NCI-H774 (cell line): ENCODE measurements around the gene IFNAR1.
"Not testable (repeated sequence)": the region's sequence is repeated elsewhere in the genome, so short reads cannot be mapped to it uniquely, and the experiment has no call there.

ENCODE experiments used
- DNase-seq: peaks from one replicate; lab custom pipeline; 2025; lab: John Stamatoyannopoulos, UW

IFNAR1 gene

DNA sequence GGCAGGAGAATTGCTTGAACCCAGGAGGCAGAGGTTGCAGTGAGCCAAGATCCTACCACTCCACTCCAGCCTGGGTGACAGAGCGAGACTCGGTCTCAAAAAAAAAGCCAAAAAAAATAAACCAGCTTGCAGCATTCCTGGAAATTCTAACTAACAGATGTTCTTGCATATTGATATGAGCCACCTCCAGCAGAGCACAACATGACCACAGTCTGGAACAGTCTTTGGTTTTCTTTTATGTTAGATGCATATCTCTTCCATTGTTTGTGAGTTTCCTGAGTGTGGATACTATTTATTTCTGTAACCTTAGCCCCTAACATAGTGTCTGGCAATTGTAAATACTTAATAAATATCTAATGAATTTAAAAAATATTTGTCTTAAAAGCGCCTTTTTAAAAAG, 23.9 kb downstream of the IFNAR1 start:
- DNase-seq, result no peak

DNA sequence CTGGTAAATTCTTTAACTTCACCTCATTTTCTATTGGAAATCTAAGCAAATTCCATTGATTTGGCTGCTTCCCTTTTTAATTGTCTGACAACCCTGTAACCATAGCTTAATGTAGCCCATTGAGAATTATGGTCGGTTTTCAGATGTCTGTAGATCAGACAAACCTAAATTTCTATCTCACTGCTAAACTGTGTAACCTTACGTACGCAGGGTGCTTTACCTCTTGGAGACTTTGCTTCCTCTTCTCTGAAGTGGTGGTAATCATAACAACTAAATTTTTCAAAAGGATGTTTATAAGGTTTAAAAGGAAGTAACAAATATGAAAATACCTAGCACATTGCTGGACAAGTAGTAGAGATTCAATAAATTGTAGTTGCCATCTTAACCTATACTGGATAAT, 25.9 kb downstream of the IFNAR1 start:
- no peak for DNase-seq

DNA sequence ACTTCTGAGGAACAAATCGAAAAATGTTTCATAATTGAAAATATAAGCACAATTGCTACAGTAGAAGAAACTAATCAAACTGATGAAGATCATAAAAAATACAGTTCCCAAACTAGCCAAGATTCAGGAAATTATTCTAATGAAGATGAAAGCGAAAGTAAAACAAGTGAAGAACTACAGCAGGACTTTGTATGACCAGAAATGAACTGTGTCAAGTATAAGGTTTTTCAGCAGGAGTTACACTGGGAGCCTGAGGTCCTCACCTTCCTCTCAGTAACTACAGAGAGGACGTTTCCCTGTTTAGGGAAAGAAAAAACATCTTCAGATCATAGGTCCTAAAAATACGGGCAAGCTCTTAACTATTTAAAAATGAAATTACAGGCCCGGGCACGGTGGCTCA, 30.6 kb downstream of the IFNAR1 start:
- no peak for DNase-seq

DNA sequence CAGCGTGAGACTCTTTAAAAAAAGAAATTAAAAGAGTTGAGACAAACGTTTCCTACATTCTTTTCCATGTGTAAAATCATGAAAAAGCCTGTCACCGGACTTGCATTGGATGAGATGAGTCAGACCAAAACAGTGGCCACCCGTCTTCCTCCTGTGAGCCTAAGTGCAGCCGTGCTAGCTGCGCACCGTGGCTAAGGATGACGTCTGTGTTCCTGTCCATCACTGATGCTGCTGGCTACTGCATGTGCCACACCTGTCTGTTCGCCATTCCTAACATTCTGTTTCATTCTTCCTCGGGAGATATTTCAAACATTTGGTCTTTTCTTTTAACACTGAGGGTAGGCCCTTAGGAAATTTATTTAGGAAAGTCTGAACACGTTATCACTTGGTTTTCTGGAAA, 31.2 kb downstream of the IFNAR1 start:
- DNase-seq, result no peak

DNA sequence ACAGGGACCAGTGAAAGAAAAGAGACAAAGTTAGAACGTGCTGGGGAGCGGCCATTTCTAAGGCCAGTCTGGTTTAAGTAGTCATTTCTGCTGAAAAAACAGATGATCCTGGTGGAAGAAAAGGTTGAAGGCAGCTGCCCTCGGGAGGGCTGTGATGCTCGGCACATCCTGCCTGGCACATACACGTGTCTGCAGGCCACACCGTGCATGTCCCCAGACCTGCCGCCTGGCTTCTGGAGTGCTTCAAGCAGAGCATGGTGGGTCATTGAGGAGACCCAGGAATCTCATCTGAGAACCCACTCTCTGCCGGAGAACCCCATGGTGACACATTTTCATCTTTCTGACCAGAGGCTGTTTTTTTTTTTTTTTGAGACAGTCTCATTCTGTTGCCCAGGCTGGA, 32.4 kb downstream of the IFNAR1 start:
- no peak for DNase-seq

DNA sequence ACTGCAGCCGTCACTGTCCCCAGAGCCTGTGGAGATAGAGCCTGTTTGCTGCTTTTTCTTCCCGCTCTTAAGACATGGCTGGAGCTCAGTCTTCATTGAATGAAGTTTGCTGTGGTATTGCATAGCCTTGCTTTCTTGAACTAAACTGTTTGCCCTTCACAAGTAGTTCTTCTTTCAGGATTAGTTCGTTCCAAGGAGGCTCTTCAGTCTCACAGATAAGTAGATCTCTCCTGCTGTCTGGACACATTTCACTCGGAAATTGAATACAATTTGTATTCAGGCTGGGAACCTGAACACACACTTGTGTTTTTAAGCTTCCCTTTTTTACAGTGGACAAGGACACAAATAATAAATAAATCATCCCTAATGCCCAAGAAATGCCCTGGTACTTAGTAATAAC, 34.7 kb downstream of the IFNAR1 start:
- DNase-seq, result no peak

DNA sequence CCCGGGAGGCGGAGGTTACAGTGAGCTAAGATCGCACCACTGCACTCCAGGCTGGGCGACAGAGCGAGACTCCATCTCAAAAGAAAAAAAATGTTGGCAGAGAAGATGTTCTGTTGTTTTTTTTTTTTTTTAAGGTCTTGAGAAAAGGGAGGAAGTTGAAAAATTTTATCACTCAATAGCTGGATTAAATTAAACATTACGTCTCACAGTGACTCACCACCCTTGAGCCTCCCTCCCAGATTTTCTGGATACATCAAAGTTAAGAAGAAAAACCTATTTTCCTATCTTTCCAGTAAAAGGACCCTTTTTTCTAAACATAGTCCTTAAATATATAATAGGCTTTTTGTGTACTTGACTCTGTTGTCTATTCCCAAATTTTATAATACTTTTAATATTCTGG, 35.5 kb downstream of the IFNAR1 start:
- DNase-seq, result no peak

DNA sequence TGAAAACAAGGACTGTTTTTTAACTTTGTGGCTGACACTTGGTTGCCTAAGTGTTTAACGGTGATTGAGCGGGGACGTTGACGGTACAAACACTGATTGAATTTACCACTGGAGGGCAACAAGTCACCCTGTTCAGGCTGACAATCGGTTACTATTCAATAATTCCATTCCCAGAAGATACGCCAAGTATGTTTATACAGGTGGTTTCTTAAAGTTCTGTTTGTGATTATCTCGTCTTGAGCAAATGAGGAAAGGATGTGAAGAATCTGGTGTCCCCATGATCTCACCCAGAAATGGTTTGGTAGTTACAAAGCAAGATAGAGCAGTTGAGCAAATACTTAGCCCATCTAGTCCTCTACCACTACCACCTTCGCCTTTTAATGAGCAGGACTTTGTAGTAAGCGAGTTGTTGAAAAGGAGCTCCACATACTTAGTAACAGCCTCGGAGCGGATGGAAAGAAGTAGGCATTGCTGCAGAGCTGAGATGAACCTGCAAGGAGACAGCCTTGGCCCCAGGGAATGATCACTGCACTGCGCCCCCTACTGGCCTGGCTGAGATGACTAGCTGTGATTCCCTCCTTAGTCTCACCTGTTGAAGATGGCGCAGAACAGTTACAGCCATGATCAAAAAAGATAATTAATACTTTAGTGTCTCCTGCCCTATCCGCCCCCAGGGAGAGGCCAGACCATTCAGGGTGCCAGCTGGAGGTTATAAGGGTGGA, 36.3 kb downstream of the IFNAR1 start:
- peak; percentile 63 for DNase-seq

DNA sequence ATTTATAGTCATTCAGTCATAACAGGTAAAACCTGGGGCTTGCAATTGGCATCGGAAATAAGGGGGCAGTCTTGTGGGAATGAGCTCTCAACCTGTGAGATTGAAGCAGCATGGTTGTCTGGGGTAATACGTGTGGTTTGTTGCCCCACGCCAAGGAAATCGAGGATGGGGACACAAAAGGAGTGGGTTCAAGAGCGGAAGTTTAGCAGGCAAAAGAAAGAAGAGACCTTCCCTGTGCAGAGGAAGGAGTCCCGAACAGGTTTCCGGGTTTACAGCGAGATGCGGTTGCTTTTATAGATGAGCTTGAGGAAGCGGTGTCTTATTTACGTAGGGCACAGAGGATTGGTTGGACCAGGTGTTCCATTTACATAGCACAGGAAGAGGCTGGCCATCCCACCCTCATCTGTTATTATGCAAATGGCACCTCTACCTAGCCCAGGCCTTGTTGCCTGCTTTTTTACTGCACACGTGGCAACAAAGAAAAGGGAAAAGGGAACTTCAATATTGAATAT, 37.3 kb downstream of the IFNAR1 start:
- peak; percentile 87 for DNase-seq

DNA sequence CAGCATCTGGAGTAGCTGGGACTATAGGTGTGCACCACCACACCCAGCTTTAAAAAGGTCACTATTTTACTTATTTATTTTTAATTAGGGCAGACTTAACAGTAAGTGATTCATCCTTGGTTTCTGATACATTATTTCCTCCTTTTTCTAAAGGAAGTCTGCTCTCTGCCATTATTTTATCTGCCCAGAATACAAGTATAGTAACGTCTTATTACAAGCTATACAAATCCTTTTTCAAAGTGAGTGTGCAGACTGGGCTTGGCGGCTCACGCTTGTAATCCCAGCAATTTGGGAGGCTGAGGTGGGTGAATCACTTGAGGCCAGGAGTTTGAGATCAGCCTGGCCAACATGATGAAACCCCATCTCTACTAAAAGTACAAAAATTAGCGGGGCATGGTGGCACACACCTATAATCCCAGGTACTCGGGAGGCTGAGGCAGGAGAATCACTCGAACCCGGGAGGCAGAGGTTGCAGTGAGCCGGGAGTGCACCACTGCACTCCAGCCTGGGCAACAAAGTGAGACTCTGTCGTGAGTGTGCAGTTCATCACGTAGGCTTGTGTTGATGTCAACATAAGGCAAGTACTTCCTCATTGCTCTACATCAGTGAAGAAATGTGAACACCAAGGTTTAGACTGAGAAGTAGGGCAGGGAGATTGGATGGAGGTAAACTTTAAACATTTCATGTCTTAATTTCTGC, 39.3 kb downstream of the IFNAR1 start:
- not testable (repeated sequence) for DNase-seq

DNA sequence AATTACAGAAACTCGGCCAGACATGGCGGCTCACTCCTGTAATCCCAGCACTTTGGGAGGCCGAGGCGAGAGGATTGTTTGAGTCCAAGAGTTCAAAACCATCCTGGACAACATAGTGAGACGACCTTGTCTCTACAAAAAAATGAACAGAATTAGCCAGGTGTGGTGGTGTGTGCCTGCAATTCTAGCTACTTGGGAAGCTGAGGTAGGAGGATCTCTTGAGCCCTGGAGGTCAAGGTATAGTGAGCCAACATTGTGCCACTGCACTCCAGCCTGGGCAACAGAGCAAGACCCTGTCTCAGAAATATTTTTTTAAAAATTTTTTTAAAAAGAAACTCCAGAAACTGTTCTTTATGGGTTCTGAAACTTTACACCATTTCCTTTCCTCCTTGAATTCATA, 40.1 kb downstream of the IFNAR1 start:
- DNase-seq, result no peak

DNA sequence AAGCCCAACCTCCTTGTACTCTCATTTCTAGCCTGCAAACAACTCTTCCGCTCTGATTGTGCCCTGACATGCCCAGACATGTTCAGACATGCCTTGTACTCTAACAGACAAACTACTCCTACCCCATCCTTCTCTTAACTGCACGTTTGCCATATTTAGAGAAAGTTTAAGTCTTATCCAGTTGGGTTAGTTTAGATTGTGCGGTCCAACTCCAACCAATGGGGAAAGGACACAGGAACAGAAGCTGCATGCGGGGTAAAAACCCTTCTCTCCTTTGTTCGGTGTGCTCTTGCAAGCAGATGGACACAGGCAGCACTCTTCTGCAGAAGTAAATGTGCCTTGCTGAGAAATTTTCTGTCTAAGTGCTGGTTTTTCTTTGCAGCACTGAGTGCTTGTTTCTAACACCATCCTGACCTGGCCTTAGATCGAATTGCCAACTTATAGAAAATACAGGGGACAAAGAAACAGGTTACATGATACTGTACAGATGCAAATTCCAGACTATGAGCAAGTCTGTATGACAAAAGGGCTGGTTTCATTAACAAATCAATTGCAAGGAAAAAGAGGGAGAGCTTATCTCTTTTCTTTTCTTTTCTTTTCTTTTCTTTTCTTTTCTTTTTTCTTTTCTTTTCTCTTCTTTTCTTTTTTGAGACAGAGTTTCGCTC, 42.7 kb downstream of the IFNAR1 start:
- no peak for DNase-seq

DNA sequence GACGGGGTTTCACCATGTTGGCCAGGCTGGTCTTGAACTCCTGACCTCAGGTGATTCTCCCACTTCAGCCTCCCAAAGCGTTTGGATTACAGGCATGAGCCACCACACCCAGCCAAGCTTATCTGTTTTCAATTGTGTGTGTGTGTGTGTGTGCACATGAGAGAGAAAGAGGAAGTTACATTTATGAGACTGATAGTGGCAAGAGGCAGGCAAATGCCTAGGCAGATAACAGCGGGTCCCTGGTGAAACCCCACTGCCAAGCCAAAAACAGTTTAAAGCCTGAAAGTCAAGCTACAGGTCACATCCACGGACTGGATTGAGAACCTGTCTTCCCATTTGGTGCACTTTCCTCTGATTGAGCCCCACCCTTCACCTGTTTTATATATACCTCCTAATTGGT, 43.4 kb downstream of the IFNAR1 start:
- DNase-seq, result no peak

DNA sequence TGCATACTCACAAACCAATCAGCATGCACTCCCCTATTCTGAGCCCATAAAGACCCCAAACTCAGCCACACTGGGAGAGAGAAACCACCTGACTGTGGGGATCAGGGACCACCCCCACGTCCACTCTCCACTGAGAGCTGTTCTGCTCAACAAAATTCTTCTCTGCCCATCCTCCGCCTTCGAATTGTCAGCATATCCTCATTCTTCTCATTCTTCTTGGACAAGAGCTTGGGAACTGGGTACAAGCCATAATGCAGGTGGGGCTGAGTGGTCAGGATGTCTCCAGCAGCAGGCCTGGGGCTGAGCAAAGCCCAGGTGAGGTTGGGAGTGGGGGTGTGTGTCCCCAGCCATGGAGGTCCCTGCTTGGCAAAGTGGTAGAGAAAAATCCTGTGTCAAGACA, 43.8 kb downstream of the IFNAR1 start:
- DNase-seq, result no peak

DNA sequence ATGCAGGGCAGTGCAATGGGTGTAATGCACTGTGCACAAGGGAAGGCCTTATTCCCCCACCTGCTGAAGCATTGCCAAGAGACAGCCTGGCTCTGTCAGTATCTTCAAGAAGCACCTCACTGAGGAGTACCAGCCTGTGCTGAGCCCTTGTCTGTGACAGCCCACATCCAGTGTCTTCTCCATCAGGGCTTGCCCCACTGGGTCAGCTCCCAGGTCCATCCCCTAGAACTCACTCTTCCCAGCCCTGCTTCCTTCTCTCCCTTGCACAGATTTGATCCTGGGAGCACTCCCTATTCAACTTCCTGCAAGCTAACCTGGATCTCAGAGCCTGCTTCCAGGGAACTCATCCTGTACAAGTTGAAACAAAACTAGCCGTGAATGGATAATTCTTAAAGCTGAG, 44.8 kb downstream of the IFNAR1 start:
- DNase-seq, result no peak

DNA sequence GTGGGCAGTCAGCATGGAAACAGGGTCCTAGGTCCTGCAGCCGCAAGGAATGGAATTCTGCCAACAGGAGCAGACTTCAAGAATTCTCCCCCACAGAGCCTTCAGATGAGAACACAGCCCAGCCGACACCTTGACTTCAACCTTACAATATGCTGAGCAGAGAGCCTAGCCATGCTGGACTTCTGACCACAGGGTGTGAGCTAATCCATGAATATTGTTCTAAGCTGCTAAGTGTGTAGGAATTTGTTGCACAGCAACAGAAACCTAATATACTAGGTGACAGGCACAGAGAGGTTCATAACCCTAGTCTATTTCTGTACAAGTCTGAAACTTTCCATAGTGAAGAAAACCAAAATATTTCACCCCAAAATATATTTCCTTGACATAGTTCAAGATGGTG, 45.5 kb downstream of the IFNAR1 start:
- DNase-seq, result no peak

DNA sequence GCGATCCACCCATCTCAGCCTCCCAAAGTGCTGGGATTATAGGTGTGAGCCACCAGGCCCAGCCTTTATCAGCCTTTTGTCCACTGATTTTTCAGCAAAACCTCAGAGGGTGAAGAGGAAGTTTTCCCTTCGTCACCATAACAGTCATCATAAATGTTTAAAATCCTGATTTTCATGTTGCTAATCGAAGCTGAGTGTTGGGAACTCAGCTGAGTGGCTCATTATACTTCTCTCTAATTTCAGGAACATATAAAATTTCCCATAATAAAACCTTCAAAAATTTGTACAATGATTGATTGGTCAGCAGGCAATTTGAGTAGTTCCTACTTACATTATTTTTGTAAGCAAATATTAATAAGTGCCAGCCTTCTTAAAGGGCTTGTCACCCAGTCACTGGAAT, 46.6 kb downstream of the IFNAR1 start:
- DNase-seq, result no peak

DNA sequence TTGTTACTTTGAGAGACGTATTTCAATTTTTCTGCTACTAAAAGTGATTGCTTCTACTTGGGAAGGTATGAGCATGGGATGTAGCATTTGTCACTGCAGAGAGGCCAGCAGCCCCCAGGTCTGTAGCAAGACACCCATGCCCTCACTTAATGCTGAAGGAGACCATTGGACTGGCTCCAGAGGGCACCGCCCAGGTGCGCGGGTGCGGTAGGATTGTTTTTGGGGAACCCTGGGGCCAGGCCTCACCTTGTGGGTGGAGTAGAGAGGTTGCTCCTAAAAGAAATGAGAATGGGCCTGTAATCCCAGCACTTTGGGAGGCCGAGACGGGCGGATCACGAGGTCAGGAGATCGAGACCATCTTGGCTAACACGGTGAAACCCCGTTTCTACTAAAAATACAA, 47.8 kb downstream of the IFNAR1 start:
- DNase-seq, result no peak

DNA sequence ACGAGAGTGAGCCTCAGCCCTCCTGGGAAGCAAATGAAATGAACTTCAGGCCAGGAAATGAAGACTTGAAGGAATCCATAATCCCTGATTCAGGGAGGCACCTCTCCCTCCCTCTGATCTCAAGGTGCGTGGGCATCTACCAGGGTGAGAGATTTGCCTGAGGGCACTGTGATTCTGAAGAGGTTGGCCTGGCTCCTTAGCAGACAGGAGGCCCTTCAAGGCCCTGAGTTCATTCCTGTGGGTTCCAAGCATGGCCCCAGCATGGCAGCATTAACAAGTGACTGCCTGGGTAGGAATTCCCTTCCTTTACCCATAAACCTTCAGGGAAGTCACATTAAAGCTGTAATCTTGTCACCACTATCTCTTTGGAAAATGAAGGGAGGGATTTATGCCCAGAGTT, 48.7 kb downstream of the IFNAR1 start:
- no peak for DNase-seq

DNA sequence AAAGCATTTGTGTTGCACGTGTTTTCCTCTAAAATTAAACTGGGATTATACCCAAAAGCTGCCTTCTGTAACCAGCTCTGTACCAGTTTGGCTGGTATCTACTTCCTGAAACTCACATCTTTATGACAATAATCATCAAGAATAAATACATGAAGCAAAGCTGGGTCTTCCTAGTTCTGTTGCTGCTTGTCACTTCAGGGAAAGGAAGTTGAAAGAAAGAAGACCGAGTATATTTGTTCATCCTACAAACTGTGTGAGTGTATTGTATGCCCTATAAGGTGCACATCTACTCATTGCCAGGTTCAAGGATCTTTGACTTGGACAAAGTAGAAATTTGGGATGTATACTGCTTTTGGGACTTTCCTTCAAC, 49.3 kb downstream of the IFNAR1 start:
- no peak for DNase-seq

DNA sequence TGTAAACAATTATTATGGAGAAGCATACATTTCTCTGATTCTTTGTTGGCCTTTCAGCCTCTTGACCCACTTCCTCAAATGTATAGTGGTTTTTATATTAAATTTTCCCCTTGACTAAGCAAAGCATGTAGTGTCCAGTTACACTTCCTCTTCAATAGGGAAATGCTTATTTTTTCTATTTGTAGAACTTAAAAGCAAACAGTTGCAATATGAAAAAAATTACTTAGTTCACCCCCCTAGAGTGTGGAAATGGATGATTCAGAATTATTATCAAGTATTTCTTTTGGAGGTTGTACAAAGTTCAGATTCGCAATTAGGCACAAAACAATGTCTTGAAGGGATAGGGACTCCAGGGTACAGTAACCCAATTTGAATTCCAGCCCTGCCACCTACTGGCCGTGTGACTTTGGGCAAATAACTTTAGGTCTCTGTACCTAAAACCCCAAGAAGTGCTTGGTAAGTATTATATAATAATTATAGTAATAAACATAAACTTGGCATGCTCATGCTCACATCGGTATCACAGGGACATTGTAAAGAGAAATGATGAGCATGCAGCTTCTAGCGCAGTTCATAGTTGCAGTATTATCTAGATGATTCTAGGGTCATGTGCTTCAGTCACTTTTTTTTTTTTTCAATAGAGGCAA, 49.8 kb downstream of the IFNAR1 start:
- DNase-seq, result peak; percentile 21

DNA sequence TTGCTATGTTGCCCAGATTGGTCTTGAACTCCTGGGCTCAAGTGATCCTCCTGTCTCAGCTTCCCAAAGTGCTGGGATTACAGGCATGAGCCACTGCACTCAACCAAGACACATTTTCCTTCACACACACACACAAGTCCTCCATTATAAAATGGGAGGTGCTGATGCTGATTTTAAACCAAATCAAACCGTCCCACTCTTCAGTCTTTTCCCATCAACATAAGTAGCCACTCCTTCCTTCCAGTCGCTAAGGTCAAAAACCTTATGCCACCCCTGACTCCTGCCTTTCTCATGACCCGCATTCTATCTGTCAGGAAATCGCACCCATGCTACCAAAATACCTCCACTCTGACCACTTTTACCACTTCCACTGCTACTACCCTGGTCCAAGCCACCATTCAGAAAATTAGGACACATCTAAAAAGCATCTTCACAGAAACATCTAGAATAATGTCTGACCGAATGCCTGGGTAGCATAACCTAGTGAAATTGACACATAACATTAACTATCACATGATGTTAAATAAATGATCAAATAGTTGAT, 50.4 kb downstream of the IFNAR1 start:
- DNase-seq, result no peak
